Fibroblast of pulmonary artery (primary cell): ENCODE data around the gene PLGRKT.
"Not testable (repeated sequence)": the region's sequence is repeated elsewhere in the genome, so short reads cannot be mapped to it uniquely, and the experiment has no call there.

ENCODE experiments used
- DNase-seq: peaks from one replicate; pipeline ENCODE4 v3.0.0-alpha.2; 2010; ENCODE audit warnings: low read depth
- H3K4me3 ChIP-seq: replicated peaks from 2 replicates; pipeline ENCODE4 v1.5.1; 2011; ENCODE audit warnings: low read depth, mild to moderate bottlenecking, control low read depth, low read length, moderate library complexity
- CTCF ChIP-seq: IDR thresholded peaks from 2 replicates; pipeline ENCODE4 v1.5.1; 2011; ENCODE audit warnings: mild to moderate bottlenecking, control low read depth, low read length, inconsistent platforms; ENCODE audit errors: missing control alignments

PLGRKT gene

DNA sequence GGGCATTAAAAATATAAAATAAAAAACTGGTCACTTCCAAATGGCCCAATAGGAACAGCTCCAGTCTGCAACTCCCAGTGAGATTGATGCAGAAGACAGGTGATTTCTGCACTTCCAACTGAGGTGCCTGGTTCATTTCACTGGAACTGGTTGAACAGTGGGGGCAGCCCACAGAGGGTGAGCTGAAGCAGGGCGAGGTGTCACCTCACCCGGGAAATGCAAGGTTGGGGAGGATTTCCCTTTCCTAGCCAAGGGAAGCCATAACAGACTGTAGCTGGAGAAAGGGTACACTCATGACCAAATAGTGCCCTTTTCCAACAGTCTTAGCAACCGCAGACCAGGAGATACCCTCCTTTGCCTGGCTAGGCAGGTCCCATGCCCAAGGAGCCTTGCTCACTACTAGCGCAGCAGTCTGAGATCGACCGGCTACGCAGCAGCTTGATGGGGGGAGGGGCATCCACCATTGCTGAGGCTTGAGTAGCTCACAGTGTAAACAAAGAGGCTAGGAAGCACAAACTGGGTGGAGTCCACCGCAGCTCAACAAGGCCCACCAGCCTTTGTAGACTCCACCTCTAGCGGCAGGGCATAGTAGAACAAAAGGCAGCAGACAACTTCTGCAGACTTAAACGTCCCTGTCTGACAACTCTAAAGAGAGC is 110.7 kb downstream of the PLGRKT start:
- no peak overlapping the region for H3K4me3 ChIP-seq
- no peak for TF ChIP-seq CTCF
- peak; percentile 1 for DNase-seq

DNA sequence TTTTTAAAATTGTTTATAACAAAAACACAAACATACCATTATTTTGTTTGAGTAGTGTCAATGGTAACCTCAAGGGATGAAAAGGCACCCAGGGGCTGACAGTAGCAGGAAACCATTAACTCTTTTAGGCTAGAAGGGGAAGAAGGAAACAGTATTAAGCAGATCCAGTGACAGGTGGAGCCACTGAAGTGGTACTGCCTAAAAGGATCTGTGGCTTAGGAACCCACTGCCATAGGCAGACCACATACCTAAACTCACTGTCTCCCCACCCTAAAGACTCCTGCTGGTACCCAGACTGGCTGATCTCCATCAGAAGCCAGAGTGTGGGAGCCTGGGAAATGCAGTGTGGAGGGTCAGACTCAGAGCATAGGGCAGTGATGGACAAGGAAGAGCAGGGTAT is 111.5 kb downstream of the PLGRKT start:
- no peak for DNase-seq
- TF ChIP-seq CTCF, result no peak
- no peak overlapping the region for H3K4me3 ChIP-seq

- not testable (repeated sequence) for H3K4me3 ChIP-seq, DNase-seq
Observed at GRCh38 chr9:5321601-5322000, 116.1 kb downstream of the PLGRKT start.

DNA sequence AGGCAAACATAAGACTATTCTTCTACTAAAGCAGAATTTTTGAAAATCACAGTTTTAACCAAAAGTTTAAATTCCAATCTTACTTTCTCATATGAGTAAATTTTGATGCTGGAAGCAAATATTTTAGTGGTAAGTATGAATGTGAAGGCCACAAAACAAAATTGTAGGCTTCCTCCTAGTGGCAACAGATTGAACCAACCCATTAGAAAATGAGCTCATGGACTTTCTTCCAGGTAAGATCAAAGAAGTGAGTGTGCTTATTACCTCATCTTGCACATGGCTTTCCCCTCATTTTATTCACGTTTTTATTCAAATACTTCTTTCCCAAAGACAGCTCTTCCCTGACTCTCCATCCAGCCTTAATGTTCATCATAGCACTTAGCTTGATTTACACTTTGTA is 116.7 kb downstream of the PLGRKT start:
- peak; percentile 1 for DNase-seq
- TF ChIP-seq CTCF, result peak; percentile 11
- no peak overlapping the region for H3K4me3 ChIP-seq

- not testable (repeated sequence) for DNase-seq, H3K4me3 ChIP-seq
Observed at GRCh38 chr9:5316406-5316805, 121.3 kb downstream of the PLGRKT start.

GRCh38 chr9:5315187-5315923 is 122.4 kb downstream of the PLGRKT start:
- DNase-seq, result no peak
- H3K4me3 ChIP-seq, result no peak overlapping the region
- TF ChIP-seq CTCF, result no peak

DNA sequence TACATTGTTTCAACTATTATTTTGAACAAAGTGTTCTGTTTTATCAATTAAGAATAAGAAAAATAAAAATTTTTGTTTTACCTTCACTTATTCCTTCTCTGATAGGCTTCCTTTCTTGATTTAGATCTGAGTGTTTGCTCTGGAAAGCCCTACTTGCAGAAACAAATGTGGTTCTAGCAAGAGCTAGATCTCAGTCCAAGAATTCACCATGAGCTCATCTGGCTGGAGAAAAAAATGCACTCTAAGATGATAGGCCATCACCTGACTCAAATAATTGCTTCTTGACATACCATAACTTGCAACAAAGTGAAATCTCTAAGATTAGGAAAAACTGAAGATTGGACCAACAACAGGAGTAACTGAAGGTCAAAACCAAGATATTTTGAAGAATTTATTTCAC is 126.9 kb downstream of the PLGRKT start:
- DNase-seq, result no peak
- no peak for TF ChIP-seq CTCF
- no peak overlapping the region for H3K4me3 ChIP-seq
